GM19023 (cell line): ENCODE data around the gene FAM227A.

Experiments used
- ATAC-seq: cut with Tn5 transposase; IDR thresholded peaks from one replicate; pipeline ENCODE4 v1.9.1; 2021; ENCODE audit warnings: mild to moderate bottlenecking, moderate library complexity; ENCODE audit not compliant: unreplicated experiment

FAM227A gene

GRCh38 chr22:38656256-38657044 lies at the start of gene FAM227A, which contains the start of gene CBY1:
Gene FAM227A, minus strand, starts transcription at chr22:38656392. Its CDS starts 6,224 bp downstream, at chr22:38650168.
Gene CBY1, plus strand, starts transcription at chr22:38656638. Its CDS starts 11,417 bp downstream, at chr22:38668055.
- peak; percentile 80 for ATAC-seq

- peak; percentile 69 for ATAC-seq
These were observed 49.3 kb upstream of the FAM227A start, which contains the start of gene GTPBP1 for GRCh38 chr22:38705235-38706100. Gene GTPBP1, plus strand, starts transcription at chr22:38705944. Its CDS starts 12 bp downstream, at chr22:38705956.

GRCh38 chr22:38704654-38705234 lies 48.6 kb upstream of the FAM227A start:
- no peak for ATAC-seq

- peak; percentile 36 for ATAC-seq
These were observed 44.8 kb upstream of the FAM227A start, which contains the start of gene JOSD1 for GRCh38 chr22:38700789-38701628. Gene JOSD1, minus strand, starts transcription at chr22:38700943. Its CDS starts 956 bp downstream, at chr22:38699987.

- peak; percentile 29 for ATAC-seq
These were observed 44.1 kb upstream of the FAM227A start for GRCh38 chr22:38700270-38700788.

GRCh38 chr22:38699784-38700183 lies 43.6 kb upstream of the FAM227A start:
- no peak for ATAC-seq

- no peak for ATAC-seq
These were observed 43.0 kb upstream of the FAM227A start for GRCh38 chr22:38699143-38699542.

- no peak for ATAC-seq
These were observed 42.4 kb upstream of the FAM227A start for GRCh38 chr22:38698407-38699094.

GRCh38 chr22:38697425-38698089 lies 41.4 kb upstream of the FAM227A start:
- ATAC-seq = no peak

GRCh38 chr22:38696606-38697424 lies 40.6 kb upstream of the FAM227A start:
- no peak for ATAC-seq

GRCh38 chr22:38694940-38695339 lies 38.7 kb upstream of the FAM227A start:
- no peak for ATAC-seq

GRCh38 chr22:38694049-38694448 lies 37.9 kb upstream of the FAM227A start:
- no peak for ATAC-seq

- no peak for ATAC-seq
These were observed 33.5 kb upstream of the FAM227A start for GRCh38 chr22:38689651-38690050.

- ATAC-seq = no peak
These were observed 29.6 kb upstream of the FAM227A start for GRCh38 chr22:38685761-38686160.

- ATAC-seq = no peak
These were observed 28.7 kb upstream of the FAM227A start for GRCh38 chr22:38684895-38685294.

GRCh38 chr22:38681582-38682335 lies 25.6 kb upstream of the FAM227A start, which contains the start of gene TOMM22:
Gene TOMM22, plus strand, starts transcription at chr22:38681957. Its CDS starts 22 bp downstream, at chr22:38681979.
- ATAC-seq = peak; percentile 96

- ATAC-seq = no peak
These were observed 19.6 kb upstream of the FAM227A start for GRCh38 chr22:38675833-38676232.
